ENCODE measurements around the gene TMEM236. TPM values are rescaled to one million over a fixed set of nuclear protein-coding genes. Genes with fewer than 3 reads are reported as not detected.

Gene TMEM236
- total and polyA plus RNA-seq, 2 of the 4 experiments (the other 2 are of a cell fraction): not detected

GRCh38 chr10:17780727-17781126 lies 28.7 kb downstream of the TMEM236 start:
- no peak overlapping the region for H3K18ac ChIP-seq (ENCODE audit: low read depth, low read length)
- dilution Hi-C loops (cut with HindIII; ENCODE audit: low sequenced_read_pairs, unreplicated experiment): no loop called here

More at GRCh38 chr10:17780727-17781126, 28.7 kb downstream of the TMEM236 start:
- no peak for TF ChIP-seq FOS (IDR thresholded peaks at IDR 0.05; ENCODE audit: low read depth, low read length)
- TF ChIP-seq RAD21 (IDR thresholded peaks at IDR 0.05; ENCODE audit: low read length): no peak
- no peak for TF ChIP-seq CEBPB (IDR thresholded peaks at IDR 0.05; ENCODE audit: low read depth, low read length)
- TF ChIP-seq MXI1 (IDR thresholded peaks at IDR 0.05; ENCODE audit: borderline replicate concordance, low read depth, low read length): no peak
- no peak for TF ChIP-seq POLR2A (IDR thresholded peaks at IDR 0.05; ENCODE audit: low read depth, low read length)
- TF ChIP-seq NFE2L2 (IDR thresholded peaks at IDR 0.05; ENCODE audit: low read depth, low read length): no peak
- no peak for TF ChIP-seq USF2 (IDR thresholded peaks at IDR 0.05; ENCODE audit: low read depth, low read length)
- TF ChIP-seq BHLHE40 (IDR thresholded peaks at IDR 0.05; ENCODE audit: low read depth, low read length): no peak
- TF ChIP-seq MAZ (IDR thresholded peaks at IDR 0.05; ENCODE audit: borderline replicate concordance, low read depth, low read length): no peak
- no peak for TF ChIP-seq CTCF (conservative IDR thresholded peaks at IDR 0.05; ENCODE audit: low read depth, low read length)
- TF ChIP-seq RFX5 (IDR thresholded peaks at IDR 0.05; ENCODE audit: low read depth, low read length): no peak
- TF ChIP-seq RCOR1 (IDR thresholded peaks at IDR 0.05; ENCODE audit: insufficient replicate concordance, low read length): no peak
- no peak overlapping the region for H4K5ac ChIP-seq (ENCODE audit: low read depth, low read length)
- no peak overlapping the region for H2BK15ac ChIP-seq (ENCODE audit: low read depth, low read length)
- H3K4me3 ChIP-seq (ENCODE audit: insufficient read depth, low read depth, low read length): no peak overlapping the region
- H3K9me3 ChIP-seq (ENCODE audit: control insufficient read depth, insufficient read depth, low read length): no peaks in the 10 kb centered on the region
- no peaks in the 10 kb centered on the region for H3K79me1 ChIP-seq (ENCODE audit: low read depth in 1 of 2, low read length in 2 of 2)
- in situ Hi-C loops (cut with MboI; ENCODE audit: low sequenced_read_pairs) (no loop called here), intact Hi-C loops (cut with micrococcal nuclease) (no loop called here)
- ATAC-seq (ENCODE audit: low read depth) (no peak), DNase-seq (no peak)
- no peak overlapping the region for H2AK9ac ChIP-seq (replicated peaks; ENCODE audit: low read depth, low read length, poor library complexity)
- H3K27ac ChIP-seq (ENCODE audit: insufficient read depth, low read length): no peak overlapping the region
- no peak overlapping the region for H3K14ac ChIP-seq (replicated peaks; ENCODE audit: low read depth, low read length)
- H3K4me1 ChIP-seq (ENCODE audit: control insufficient read depth, insufficient read depth, low read length): no peaks in the 10 kb centered on the region
- CTCF ChIA-PET: no interaction called here
- POLR2A ChIA-PET (ENCODE audit: unreplicated experiment): no interaction called here
- H2BK120ac ChIP-seq (ENCODE audit: low read depth, low read length): no peak overlapping the region
- no peaks in the 10 kb centered on the region for H3K9me1 ChIP-seq (ENCODE audit: insufficient read depth, low read length)
- no peak overlapping the region for H2AK5ac ChIP-seq (ENCODE audit: low read depth, low read length)
- no peak overlapping the region for H3K4ac ChIP-seq (ENCODE audit: low read depth, low read length)
- H3K4me2 ChIP-seq (ENCODE audit: low read depth, low read length): no peak overlapping the region
- H3K56ac ChIP-seq (ENCODE audit: extremely low read depth, insufficient read depth, low read length): no peak overlapping the region
- BruUV-seq (replicated peaks): no TSS peak
- no CpG with 5 or more reads among the region's 4 CpGs for WGBS, 2 experiments (ENCODE audit: extremely low coverage in 2 of 2, insufficient read length in 1 of 2)
- H3K27me3 ChIP-seq (ENCODE audit: control insufficient read depth, insufficient read depth, low read length): no peaks in the 10 kb centered on the region; the same call in 1 of the 2 replicates
- H3K23ac ChIP-seq (ENCODE audit: low read depth, low read length): no peak overlapping the region
- H3K9ac ChIP-seq (ENCODE audit: low read depth, low read length): no peak overlapping the region
- H2BK5ac ChIP-seq (ENCODE audit: low read depth, low read length, poor library complexity, severe bottlenecking): no peak overlapping the region
- H2BK20ac ChIP-seq (ENCODE audit: low read depth, low read length): no peak overlapping the region
- no peak overlapping the region for H4K8ac ChIP-seq (ENCODE audit: low read depth in 2 of 2, low read length in 2 of 2)
- no peaks in the 10 kb centered on the region for H4K20me1 ChIP-seq (ENCODE audit: insufficient read depth, low read length)
- H2AFZ ChIP-seq (replicated peaks; ENCODE audit: low read length, poor library complexity): no peak overlapping the region
- H4K91ac ChIP-seq (ENCODE audit: insufficient read depth, low read depth, low read length): no peak overlapping the region
- no peaks in the 10 kb centered on the region for H3K36me3 ChIP-seq (ENCODE audit: control insufficient read depth, insufficient read depth, low read length)
